Karpas-422 (cell line): ENCODE data around the gene PRKCE. TPM values are rescaled to one million over a fixed set of nuclear protein-coding genes. Genes with fewer than 3 reads are reported as not detected.

Experiments
- DNase-seq: peaks from one replicate; pipeline ENCODE4 v3.0.0-alpha.2; 2015
- H2AFZ ChIP-seq: fragments of 200-600 bp; sonication (generic); 2 replicates; pipeline ENCODE4 v1.6.1; 2014; ENCODE audit warnings: antibody characterized with exemption, low read length, mixed read lengths
- H3K27ac ChIP-seq: fragments of 200-600 bp; sonication (generic); 2 replicates; pipeline ENCODE4 v1.5.1; 2014; ENCODE audit warnings: mild to moderate bottlenecking, low read length, moderate library complexity
- H3K27me3 ChIP-seq: fragments of 200-600 bp; sonication (generic); 2 replicates; pipeline ENCODE4 v1.6.1; 2014; ENCODE audit warnings: low read length, mixed read lengths
- H3K36me3 ChIP-seq: fragments of 200-600 bp; sonication (generic); 2 replicates; pipeline ENCODE4 v1.6.1; 2014; ENCODE audit warnings: low read length, mixed read lengths; ENCODE audit not compliant: insufficient read depth
- H3K4me1 ChIP-seq: fragments of 200-600 bp; sonication (generic); 2 replicates; pipeline ENCODE4 v1.6.1; 2014; ENCODE audit warnings: mild to moderate bottlenecking, low read length, mixed read lengths
- H3K4me2 ChIP-seq: fragments of 200-600 bp; sonication (generic); 2 replicates; pipeline ENCODE4 v1.6.1; 2014; ENCODE audit warnings: low read length, low read depth, mild to moderate bottlenecking; ENCODE audit not compliant: poor library complexity, severe bottlenecking
- H3K4me3 ChIP-seq: fragments of 200-600 bp; sonication (generic); 2 replicates; pipeline ENCODE4 v1.5.1; 2014; ENCODE audit warnings: mild to moderate bottlenecking, antibody characterized with exemption, low read length, mixed read lengths
- H3K79me2 ChIP-seq: fragments of 200-600 bp; sonication (generic); 2 replicates; pipeline ENCODE4 v1.6.1; 2014; ENCODE audit warnings: mild to moderate bottlenecking, low read length, mixed read lengths
- H3K9ac ChIP-seq: fragments of 200-600 bp; sonication (generic); 2 replicates; pipeline ENCODE4 v1.6.0; 2014; ENCODE audit warnings: low read length
- H3K9me2 ChIP-seq: fragments of 200-600 bp; sonication (generic), shearing (Covaris generic); replicated peaks from 2 replicates; pipeline ENCODE4 v1.6.0; 2014; ENCODE audit warnings: mild to moderate bottlenecking, low read length, moderate library complexity; ENCODE audit not compliant: insufficient read depth
- H3K9me3 ChIP-seq: fragments of 300-700, 200-600 bp; sonication (generic); 2 replicates; pipeline ENCODE4 v1.6.1; 2014; ENCODE audit warnings: low read length, mixed read lengths
- H4K20me1 ChIP-seq: fragments of 200-600 bp; sonication (generic); 2 replicates; pipeline ENCODE4 v1.6.1; 2014; ENCODE audit warnings: mild to moderate bottlenecking, antibody characterized with exemption, low read length, low read depth; ENCODE audit not compliant: insufficient read depth
- total RNA-seq: library from RNA; depleted of rRNA; stranded (reverse); fragments of >200 nt; shearing (Covaris generic); gene quantifications from 2 replicates; pipeline ENCODE4 v1.2.3, GENCODE V29; 2014; ENCODE audit warnings: low replicate concordance

Gene PRKCE
- total RNA-seq, 1 experiment from 2014 or later: 61.8 TPM

DNA sequence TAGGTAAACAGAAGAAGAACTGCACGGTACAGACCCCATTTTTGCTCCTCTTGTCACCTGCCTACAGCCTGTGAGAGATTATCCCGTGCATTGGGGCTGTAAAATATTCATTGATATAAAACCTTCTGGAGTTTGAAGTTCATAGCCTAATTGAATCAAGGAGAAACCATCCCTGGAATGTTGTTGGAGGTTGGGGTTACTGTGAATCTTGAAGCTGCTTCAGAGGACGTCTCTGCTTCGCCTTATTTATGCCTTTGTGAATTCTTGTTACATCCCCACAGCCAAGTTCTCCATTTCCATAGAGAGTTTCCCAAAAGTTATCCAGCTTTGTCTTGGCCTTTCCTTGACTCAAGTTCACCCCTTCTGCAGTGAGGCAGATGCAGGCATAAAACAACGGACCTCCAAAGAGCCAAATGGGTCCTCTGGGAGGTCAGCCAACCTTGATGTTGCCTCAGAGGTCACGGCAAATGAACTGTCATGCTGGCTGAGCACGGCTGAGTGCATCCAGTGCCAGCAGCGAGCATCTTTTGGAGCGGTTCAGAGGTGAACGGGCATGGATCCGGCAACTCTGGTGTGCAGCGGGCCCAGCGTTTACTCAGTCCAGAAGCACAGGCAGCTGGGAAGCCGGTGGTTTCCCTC, 317.6 kb downstream of the PRKCE start:
- Histone ChIP-seq H3K9me3 (no peaks in the 10 kb centered on the region), H3K4me1 (peaks cover 15% of the 10 kb centered on the region), H3K79me2 (peaks cover 99% of the 10 kb centered on the region), H3K4me3 (no peak overlapping the region), H3K36me3 (peaks cover 4% of the 10 kb centered on the region; the same call in 1 of the 2 replicates), H3K27ac (no peak overlapping the region), H3K9ac (no peak overlapping the region), H3K27me3 (no peaks in the 10 kb centered on the region), H3K9me2 (no peaks in the 10 kb centered on the region), H4K20me1 (no peaks in the 10 kb centered on the region), H3K4me2 (no peak overlapping the region), H2AFZ (no peak overlapping the region)
- DNase-seq: no peak

GRCh38 chr2:45973426-45973825, 322.0 kb downstream of the PRKCE start:
- DNase-seq: no peak
- Histone ChIP-seq H2AFZ (no peak overlapping the region), H3K4me3 (no peak overlapping the region), H3K9me3 (no peaks in the 10 kb centered on the region), H3K4me2 (no peak overlapping the region), H4K20me1 (no peaks in the 10 kb centered on the region), H3K9me2 (no peaks in the 10 kb centered on the region), H3K4me1 (peaks cover 5% of the 10 kb centered on the region; the same call in 1 of the 2 replicates), H3K9ac (no peak overlapping the region), H3K27ac (no peak overlapping the region), H3K79me2 (peaks cover 82% of the 10 kb centered on the region), H3K36me3 (no peaks in the 10 kb centered on the region), H3K27me3 (no peaks in the 10 kb centered on the region)

GRCh38 chr2:45974056-45974455, 322.6 kb downstream of the PRKCE start:
- Histone ChIP-seq H3K4me1 (peaks cover 5% of the 10 kb centered on the region; the same call in 1 of the 2 replicates), H3K27ac (no peak overlapping the region), H3K9me2 (no peaks in the 10 kb centered on the region), H3K27me3 (no peaks in the 10 kb centered on the region), H3K79me2 (peaks cover 76% of the 10 kb centered on the region), H3K4me2 (no peak overlapping the region), H2AFZ (no peak overlapping the region), H3K4me3 (no peak overlapping the region), H3K9me3 (no peaks in the 10 kb centered on the region), H3K9ac (no peak overlapping the region), H3K36me3 (no peaks in the 10 kb centered on the region), H4K20me1 (no peaks in the 10 kb centered on the region)
- no peak for DNase-seq

GRCh38 chr2:45974762-45975408, 323.4 kb downstream of the PRKCE start:
- no peaks in the 10 kb centered on the region for H3K4me1 ChIP-seq
- H3K27me3 ChIP-seq: no peaks in the 10 kb centered on the region
- peaks cover 2% of the 10 kb centered on the region; the same call in 1 of the 2 replicates for H3K36me3 ChIP-seq
- no peaks in the 10 kb centered on the region for H3K9me3 ChIP-seq
- DNase-seq: no peak
- H3K9ac ChIP-seq: no peak overlapping the region
- no peak overlapping the region for H3K4me2 ChIP-seq
- no peak overlapping the region for H3K4me3 ChIP-seq
- no peaks in the 10 kb centered on the region for H3K9me2 ChIP-seq
- H4K20me1 ChIP-seq: no peaks in the 10 kb centered on the region
- no peak overlapping the region for H2AFZ ChIP-seq
- no peak overlapping the region for H3K27ac ChIP-seq
- peaks cover 69% of the 10 kb centered on the region for H3K79me2 ChIP-seq

GRCh38 chr2:45975752-45976517, 324.5 kb downstream of the PRKCE start:
- no peaks in the 10 kb centered on the region for H3K9me2 ChIP-seq
- H3K9ac ChIP-seq: no peak overlapping the region
- no peak for DNase-seq
- H3K27me3 ChIP-seq: no peaks in the 10 kb centered on the region
- H3K4me1 ChIP-seq: no peaks in the 10 kb centered on the region
- H3K4me3 ChIP-seq: no peak overlapping the region
- H3K36me3 ChIP-seq: peaks cover 12% of the 10 kb centered on the region; the same call in 1 of the 2 replicates
- peaks cover 64% of the 10 kb centered on the region for H3K79me2 ChIP-seq
- no peak overlapping the region for H3K4me2 ChIP-seq
- H3K27ac ChIP-seq: no peak overlapping the region
- H2AFZ ChIP-seq: no peak overlapping the region
- H4K20me1 ChIP-seq: no peaks in the 10 kb centered on the region
- H3K9me3 ChIP-seq: no peaks in the 10 kb centered on the region

DNA sequence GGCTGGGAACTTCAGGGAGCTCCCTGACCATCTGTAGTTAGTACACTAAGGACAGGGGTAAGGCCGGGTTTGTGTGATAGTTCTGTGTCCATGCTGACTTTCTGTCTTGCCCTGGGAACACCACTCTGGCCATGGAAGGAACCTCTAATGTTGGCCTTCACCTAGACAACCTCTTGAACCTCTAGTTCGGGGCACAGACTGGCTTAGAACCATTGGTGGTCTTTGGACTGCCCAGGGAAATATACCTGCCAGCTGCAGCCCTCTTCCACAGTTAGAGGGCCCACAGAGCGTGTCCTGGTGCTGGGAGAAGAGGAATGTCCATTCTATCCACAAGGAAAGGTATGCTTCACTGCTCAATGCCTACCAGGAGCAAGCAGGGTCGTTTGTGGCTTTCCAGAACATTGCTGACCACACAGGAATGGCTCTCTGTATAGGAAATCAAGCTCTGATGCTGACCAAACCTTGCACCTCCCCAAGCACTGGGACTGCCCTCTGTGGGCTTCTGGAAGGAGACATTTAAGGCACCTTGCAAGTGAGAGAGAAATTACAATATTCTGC, 326.9 kb downstream of the PRKCE start:
- no peaks in the 10 kb centered on the region for H3K9me3 ChIP-seq
- no peak overlapping the region for H3K27ac ChIP-seq
- peaks cover 23% of the 10 kb centered on the region; the same call in 1 of the 2 replicates for H3K36me3 ChIP-seq
- H3K4me2 ChIP-seq: no peak overlapping the region
- no peaks in the 10 kb centered on the region for H3K4me1 ChIP-seq
- H4K20me1 ChIP-seq: no peaks in the 10 kb centered on the region
- H3K9ac ChIP-seq: no peak overlapping the region
- no peaks in the 10 kb centered on the region for H3K27me3 ChIP-seq
- DNase-seq: no peak
- H2AFZ ChIP-seq: no peak overlapping the region
- no peak overlapping the region for H3K4me3 ChIP-seq
- peaks cover 39% of the 10 kb centered on the region for H3K79me2 ChIP-seq
- no peaks in the 10 kb centered on the region for H3K9me2 ChIP-seq

DNA sequence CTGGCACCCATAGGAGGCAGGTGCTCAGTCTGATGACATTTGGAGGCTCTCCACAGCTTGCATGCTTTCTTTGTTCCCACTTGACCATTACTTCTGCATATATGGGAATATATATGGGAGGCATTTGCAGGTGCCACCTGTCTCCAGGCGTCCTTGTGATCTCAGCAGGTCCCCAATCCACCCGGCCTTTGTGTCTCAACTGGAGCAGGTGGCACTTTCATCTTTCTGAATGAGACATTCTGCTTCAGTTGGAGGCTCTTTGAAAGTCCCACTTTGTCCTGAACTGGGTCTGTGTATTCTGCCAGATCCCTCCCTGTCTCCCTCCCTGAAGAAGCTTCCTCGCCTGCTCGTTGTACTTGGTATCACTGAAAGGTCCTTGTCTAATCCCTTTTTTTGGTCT, 327.6 kb downstream of the PRKCE start:
- Histone ChIP-seq H3K9ac (no peak overlapping the region), H3K27me3 (no peaks in the 10 kb centered on the region), H3K36me3 (peaks cover 23% of the 10 kb centered on the region; the same call in 1 of the 2 replicates), H3K4me2 (no peak overlapping the region), H2AFZ (no peak overlapping the region), H4K20me1 (no peaks in the 10 kb centered on the region), H3K27ac (no peak overlapping the region), H3K4me3 (no peak overlapping the region), H3K79me2 (peaks cover 32% of the 10 kb centered on the region), H3K9me2 (no peaks in the 10 kb centered on the region), H3K9me3 (no peaks in the 10 kb centered on the region), H3K4me1 (no peaks in the 10 kb centered on the region)
- no peak for DNase-seq
